Liver (tissue), 9 donors: ENCODE data around the gene BRD1. TPM values are rescaled to one million over a fixed set of nuclear protein-coding genes. Genes with fewer than 3 reads are reported as not detected.

ENCODE experiments used
- DNase-seq: peaks from one replicate; pipeline ENCODE4 v3.0.0-alpha.2; 2017; ENCODE audit warnings: low spot score
- H3K27ac ChIP-seq, 2 donors: one replicate each; pipeline ENCODE4 v1.7.0; 2013; ENCODE audit warnings: inconsistent platforms in 2 of 2, low read length in 2 of 2, control low read depth in 1 of 2, low read depth in 1 of 2, mild to moderate bottlenecking in 1 of 2
- H3K27me3 ChIP-seq, 4 donors: one replicate each; pipeline versions ENCODE4 v1.6.1 to v1.7.0; 2013; ENCODE audit warnings: low read length in 3 of 4, inconsistent platforms in 1 of 4, mild to moderate bottlenecking in 1 of 4, moderate library complexity in 1 of 4; ENCODE audit not compliant: control insufficient read depth in 4 of 4, insufficient read depth in 4 of 4
- H3K36me3 ChIP-seq, 4 donors: one replicate each; pipeline versions ENCODE4 v1.6.1 to v1.7.0; 2013; ENCODE audit warnings: low read length in 3 of 4, mild to moderate bottlenecking in 3 of 4, low read depth in 1 of 4, moderate library complexity in 1 of 4; ENCODE audit not compliant: control insufficient read depth in 4 of 4, insufficient read depth in 3 of 4
- H3K4me1 ChIP-seq, 4 donors: one replicate each; pipeline versions ENCODE4 v1.6.1 to v1.7.0; 2013; ENCODE audit warnings: low read length in 3 of 4, mild to moderate bottlenecking in 3 of 4, moderate library complexity in 1 of 4; ENCODE audit not compliant: control insufficient read depth in 4 of 4, insufficient read depth in 4 of 4
- H3K4me3 ChIP-seq, 3 donors: one replicate each; pipeline versions ENCODE4 v1.6.1 to v1.7.0; 2013; ENCODE audit warnings: low read length in 3 of 3, control low read depth in 1 of 3, low read depth in 1 of 3, mild to moderate bottlenecking in 1 of 3
- H3K9ac ChIP-seq, 2 donors: one replicate each; pipeline ENCODE4 v1.7.0; 2013; ENCODE audit warnings: low read length in 2 of 2, mild to moderate bottlenecking in 2 of 2, moderate library complexity in 2 of 2, control low read depth in 1 of 2, low read depth in 1 of 2
- H3K9me3 ChIP-seq, 4 donors: one replicate each; pipeline versions ENCODE4 v1.6.1 to v1.7.0; 2013; ENCODE audit warnings: low read length in 3 of 4; ENCODE audit not compliant: control insufficient read depth in 4 of 4
- ATF3 ChIP-seq: IDR thresholded peaks from 2 replicates; pipeline ENCODE4 v1.6.1; 2016; ENCODE audit warnings: antibody characterized with exemption
- EGR1 ChIP-seq, 2 donors: IDR thresholded peaks; 2 replicates each; pipeline ENCODE4 v1.6.1; 2016 to 2018; ENCODE audit warnings: antibody characterized with exemption in 2 of 2, low read depth in 2 of 2
- FOXA1 ChIP-seq: IDR thresholded peaks from 2 replicates; pipeline ENCODE4 v1.6.1; 2016; ENCODE audit warnings: antibody characterized with exemption
- FOXA2 ChIP-seq: IDR thresholded peaks from 2 replicates; pipeline ENCODE4 v1.6.1; 2016; ENCODE audit warnings: antibody characterized with exemption
- GABPA ChIP-seq, 2 donors: IDR thresholded peaks in 1 of 2; conservative IDR thresholded peaks in 1 of 2; 2 replicates each; pipeline ENCODE4 v1.6.1; 2016; ENCODE audit warnings: antibody characterized with exemption in 2 of 2, mild to moderate bottlenecking in 1 of 2, moderate library complexity in 1 of 2
- HNF4A ChIP-seq, 2 donors: conservative IDR thresholded peaks; 2 replicates each; pipeline ENCODE4 v1.6.1; 2016; ENCODE audit warnings: antibody characterized with exemption in 2 of 2, mild to moderate bottlenecking in 2 of 2
- HNF4G ChIP-seq: IDR thresholded peaks from 2 replicates; pipeline ENCODE4 v1.6.1; 2016; ENCODE audit warnings: antibody characterized with exemption
- JUND ChIP-seq, 2 donors: IDR thresholded peaks; 2 replicates each; pipeline ENCODE4 v1.6.1; 2016; ENCODE audit warnings: antibody characterized with exemption in 2 of 2
- NR2F2 ChIP-seq: IDR thresholded peaks from 2 replicates; pipeline ENCODE4 v1.6.1; 2016; ENCODE audit warnings: antibody characterized with exemption
- RAD21 ChIP-seq, 2 donors: IDR thresholded peaks; 2 replicates each; pipeline ENCODE4 v1.6.1; 2016; ENCODE audit warnings: antibody characterized with exemption in 2 of 2, mild to moderate bottlenecking in 2 of 2
- RXRA ChIP-seq, 2 donors: IDR thresholded peaks; 2 replicates each; pipeline ENCODE4 v1.6.1; 2017 to 2018; ENCODE audit warnings: antibody characterized with exemption in 2 of 2, mild to moderate bottlenecking in 1 of 2
- SP1 ChIP-seq: IDR thresholded peaks from 2 replicates; pipeline ENCODE4 v1.6.1; 2018; ENCODE audit warnings: antibody characterized with exemption, mild to moderate bottlenecking
- TAF1 ChIP-seq: conservative IDR thresholded peaks from 2 replicates; pipeline ENCODE4 v1.6.1; 2016; ENCODE audit warnings: antibody characterized with exemption, mild to moderate bottlenecking
- YY1 ChIP-seq: IDR thresholded peaks from 2 replicates; pipeline ENCODE4 v1.6.1; 2016; ENCODE audit warnings: antibody characterized with exemption, mild to moderate bottlenecking
- ZBTB33 ChIP-seq: IDR thresholded peaks from 2 replicates; pipeline ENCODE4 v1.6.1; 2016; ENCODE audit warnings: antibody characterized with exemption
- WGBS: extraction: QIAGEN DNeasy Blood & Tissue Kit; methylation state at CpG from one replicate; pipeline ENCODE4 v1.1.7; 2013; 5-methylcytosine and 5-hydroxymethylcytosine counted together
- polyA plus RNA-seq, 2 donors: library from polyadenylated mRNA; stranded (reverse) in 1 of 2; unstranded in 1 of 2; fragments of 200-250 nt in 1 of 2; fragments of >200 nt in 1 of 2; fragmentation: Nextera tagmentation in 1 of 2; extraction: Ambion mirVana in 1 of 2; gene quantifications; one replicate each; pipeline versions ENCODE4 v1.2.1 to v1.2.3, GENCODE V29; 2013 to 2015
- total RNA-seq, 2 donors: library from RNA; depleted of rRNA; stranded (reverse); fragments of >200 nt; gene quantifications; one replicate each; pipeline ENCODE4 v1.2.3, GENCODE V29; 2014
- TF ChIP-seq, protein P1 (sequence below): IDR thresholded peaks from 2 replicates; pipeline ENCODE4 v1.6.1; 2016; ENCODE audit warnings: antibody characterized with exemption
- TF ChIP-seq, protein P2 (sequence below): IDR thresholded peaks from 2 replicates; pipeline ENCODE4 v1.6.1; 2016; ENCODE audit warnings: antibody characterized with exemption, mild to moderate bottlenecking
- TF ChIP-seq, protein P3 (sequence below): fragments of 150-350 bp; IDR thresholded peaks from 2 replicates; pipeline ENCODE4 v1.5.1; 2017; ENCODE audit warnings: improper control_type of control experiment, low read depth, low read length; ENCODE audit not compliant: missing input control
- donor health status: healthy.
- donor health status: healthy.
- donor health status: healthy.
- donor health status: healthy.
- donor health status: healthy.

The BRD1 gene
- total and polyA plus RNA-seq, 4 donors, result 3.3 to 20.7 (median 11.6) TPM

DNA sequence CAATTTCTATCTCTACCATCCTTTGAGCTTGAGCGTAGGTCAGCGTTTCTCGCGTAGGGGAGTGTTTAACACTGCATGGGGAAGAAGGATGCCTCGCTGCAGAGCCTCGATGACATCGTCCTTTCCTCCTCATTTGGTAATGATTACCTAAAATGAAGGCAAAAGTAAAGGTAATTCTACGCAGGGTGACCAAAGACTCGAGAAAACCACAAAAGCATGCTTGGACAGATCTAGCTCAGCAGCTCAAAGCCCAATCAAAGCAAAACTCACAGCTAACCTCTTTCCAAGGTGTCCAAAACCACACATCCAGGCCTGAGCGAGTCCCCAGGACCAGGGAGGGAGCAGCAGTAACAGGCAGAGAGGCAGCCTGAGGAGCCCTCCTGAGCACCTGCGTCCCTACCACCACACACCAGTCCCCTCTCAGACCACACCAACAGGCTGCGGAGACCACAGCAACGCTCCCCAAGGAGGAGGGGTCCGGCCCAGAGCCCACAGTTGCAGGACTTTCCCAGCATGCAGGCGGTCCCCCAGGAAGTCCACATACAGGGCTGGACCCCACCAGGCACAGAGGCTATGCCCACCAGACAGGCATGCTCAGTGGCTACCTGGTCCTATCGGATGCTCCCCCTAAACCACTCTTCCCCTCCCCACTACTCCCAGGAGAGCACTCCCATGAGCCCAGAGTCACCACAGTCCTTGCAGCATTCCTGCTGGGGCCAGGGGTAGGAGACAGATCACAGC is 3.3 kb downstream of the BRD1 start:
- Histone ChIP-seq H3K9me3 (no peaks in the 10 kb centered on the region), H3K4me3 (no peak overlapping the region), H3K4me1 (peaks cover 17 to 43% (median 26%) of the 10 kb centered on the region in 4 donors), H3K9ac (no peak overlapping the region), H3K27me3 (no peaks in the 10 kb centered on the region), H3K36me3 (peaks cover 11 to 19% (median 16%) of the 10 kb centered on the region in 4 donors), H3K27ac (no peak overlapping the region)
- WGBS, result 87% methylated on average over 16 of the region's 16 CpGs
- TF ChIP-seq SP1 (no peak), ATF3 (no peak), JUND (IDR thresholded peaks at IDR 0.05) (no peak), HNF4A (conservative IDR thresholded peaks at IDR 0.05) (no peak), FOXA2 (no peak), FOXA1 (no peak), HNF4G (no peak), NR2F2 (no peak), RAD21 (IDR thresholded peaks at IDR 0.05) (no peak), RXRA (IDR thresholded peaks at IDR 0.05) (no peak), YY1 (no peak), ZBTB33 (no peak), TAF1 (no peak), GABPA (IDR thresholded peaks at IDR 0.05 in 1 of 2, conservative IDR thresholded peaks at IDR 0.05 in 1 of 2) (no peak), EGR1 (IDR thresholded peaks at IDR 0.05; ENCODE audit: low read depth in 2 of 2) (no peak)
- TF ChIP-seq, protein P1, sequence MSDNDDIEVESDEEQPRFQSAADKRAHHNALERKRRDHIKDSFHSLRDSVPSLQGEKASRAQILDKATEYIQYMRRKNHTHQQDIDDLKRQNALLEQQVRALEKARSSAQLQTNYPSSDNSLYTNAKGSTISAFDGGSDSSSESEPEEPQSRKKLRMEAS, result no peak
- TF ChIP-seq, protein P2, sequence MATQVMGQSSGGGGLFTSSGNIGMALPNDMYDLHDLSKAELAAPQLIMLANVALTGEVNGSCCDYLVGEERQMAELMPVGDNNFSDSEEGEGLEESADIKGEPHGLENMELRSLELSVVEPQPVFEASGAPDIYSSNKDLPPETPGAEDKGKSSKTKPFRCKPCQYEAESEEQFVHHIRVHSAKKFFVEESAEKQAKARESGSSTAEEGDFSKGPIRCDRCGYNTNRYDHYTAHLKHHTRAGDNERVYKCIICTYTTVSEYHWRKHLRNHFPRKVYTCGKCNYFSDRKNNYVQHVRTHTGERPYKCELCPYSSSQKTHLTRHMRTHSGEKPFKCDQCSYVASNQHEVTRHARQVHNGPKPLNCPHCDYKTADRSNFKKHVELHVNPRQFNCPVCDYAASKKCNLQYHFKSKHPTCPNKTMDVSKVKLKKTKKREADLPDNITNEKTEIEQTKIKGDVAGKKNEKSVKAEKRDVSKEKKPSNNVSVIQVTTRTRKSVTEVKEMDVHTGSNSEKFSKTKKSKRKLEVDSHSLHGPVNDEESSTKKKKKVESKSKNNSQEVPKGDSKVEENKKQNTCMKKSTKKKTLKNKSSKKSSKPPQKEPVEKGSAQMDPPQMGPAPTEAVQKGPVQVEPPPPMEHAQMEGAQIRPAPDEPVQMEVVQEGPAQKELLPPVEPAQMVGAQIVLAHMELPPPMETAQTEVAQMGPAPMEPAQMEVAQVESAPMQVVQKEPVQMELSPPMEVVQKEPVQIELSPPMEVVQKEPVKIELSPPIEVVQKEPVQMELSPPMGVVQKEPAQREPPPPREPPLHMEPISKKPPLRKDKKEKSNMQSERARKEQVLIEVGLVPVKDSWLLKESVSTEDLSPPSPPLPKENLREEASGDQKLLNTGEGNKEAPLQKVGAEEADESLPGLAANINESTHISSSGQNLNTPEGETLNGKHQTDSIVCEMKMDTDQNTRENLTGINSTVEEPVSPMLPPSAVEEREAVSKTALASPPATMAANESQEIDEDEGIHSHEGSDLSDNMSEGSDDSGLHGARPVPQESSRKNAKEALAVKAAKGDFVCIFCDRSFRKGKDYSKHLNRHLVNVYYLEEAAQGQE, result no peak
- TF ChIP-seq, protein P3, sequence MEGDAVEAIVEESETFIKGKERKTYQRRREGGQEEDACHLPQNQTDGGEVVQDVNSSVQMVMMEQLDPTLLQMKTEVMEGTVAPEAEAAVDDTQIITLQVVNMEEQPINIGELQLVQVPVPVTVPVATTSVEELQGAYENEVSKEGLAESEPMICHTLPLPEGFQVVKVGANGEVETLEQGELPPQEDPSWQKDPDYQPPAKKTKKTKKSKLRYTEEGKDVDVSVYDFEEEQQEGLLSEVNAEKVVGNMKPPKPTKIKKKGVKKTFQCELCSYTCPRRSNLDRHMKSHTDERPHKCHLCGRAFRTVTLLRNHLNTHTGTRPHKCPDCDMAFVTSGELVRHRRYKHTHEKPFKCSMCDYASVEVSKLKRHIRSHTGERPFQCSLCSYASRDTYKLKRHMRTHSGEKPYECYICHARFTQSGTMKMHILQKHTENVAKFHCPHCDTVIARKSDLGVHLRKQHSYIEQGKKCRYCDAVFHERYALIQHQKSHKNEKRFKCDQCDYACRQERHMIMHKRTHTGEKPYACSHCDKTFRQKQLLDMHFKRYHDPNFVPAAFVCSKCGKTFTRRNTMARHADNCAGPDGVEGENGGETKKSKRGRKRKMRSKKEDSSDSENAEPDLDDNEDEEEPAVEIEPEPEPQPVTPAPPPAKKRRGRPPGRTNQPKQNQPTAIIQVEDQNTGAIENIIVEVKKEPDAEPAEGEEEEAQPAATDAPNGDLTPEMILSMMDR, result no peak
- no peak for DNase-seq
